IMR-90 (cell line): ENCODE measurements around the gene LYRM7. TPM values are rescaled to one million over a fixed set of nuclear protein-coding genes. Genes with fewer than 3 reads are reported as not detected.

Source experiments
- ATAC-seq: fragments of 200-7000 bp; cut with Tn5 transposase; 2 replicates; pipeline ENCODE4 v1.9.1; 2020; ENCODE audit warnings: low read depth, mild to moderate bottlenecking, moderate library complexity
- Bru-seq: library from RNA; stranded (reverse); fragments of 400-500 nt; gene quantifications from one replicate; lab custom pipeline; 2021; lab: Mats Ljungman, UMichigan
- BruChase-seq, 2 experiments: library from RNA; stranded (reverse); fragments of 400-500 nt; gene quantifications; one replicate each; lab custom pipeline; 2021; lab: Mats Ljungman, UMichigan
- BruUV-seq: library from RNA; stranded (reverse); fragments of 400-500 nt; replicated peaks from 2 replicates; lab custom pipeline; 2021; lab: Mats Ljungman, UMichigan
- CTCF ChIA-PET: fragments of 300-600 bp; formaldehyde crosslinking; extraction: SDS; loops from one replicate; lab custom pipeline; 2021; ENCODE audit warnings: antibody characterized with exemption; lab: Yijun Ruan, JAX
- POLR2A ChIA-PET: fragments of 300-600 bp; sonication (Branson Sonifier 250); formaldehyde crosslinking; loops from one replicate; lab custom pipeline; 2022; ENCODE audit warnings: antibody characterized with exemption; ENCODE audit not compliant: unreplicated experiment; lab: Charles Lee
- DNase-seq: peaks from one replicate; pipeline ENCODE4 v3.0.0; 2013
- H2AFZ ChIP-seq: replicated peaks from 2 replicates; pipeline ENCODE3; 2013; ENCODE audit warnings: low read length, mild to moderate bottlenecking; ENCODE audit not compliant: poor library complexity
- H2AK5ac ChIP-seq: 2 replicates; pipeline ENCODE4 v1.6.1; 2013; ENCODE audit warnings: low read depth, low read length, inconsistent platforms
- H2AK9ac ChIP-seq: replicated peaks from 2 replicates; pipeline ENCODE3; 2013; ENCODE audit warnings: mild to moderate bottlenecking, low read depth, low read length, moderate library complexity; ENCODE audit not compliant: poor library complexity
- H2BK120ac ChIP-seq: 2 replicates; pipeline ENCODE4 v1.6.1; 2013; ENCODE audit warnings: low read depth, low read length, inconsistent platforms
- H2BK15ac ChIP-seq: 3 replicates; pipeline ENCODE4 v1.6.1; 2013; ENCODE audit warnings: low read depth, low read length, inconsistent platforms
- H2BK20ac ChIP-seq: 2 replicates; pipeline ENCODE4 v1.6.1; 2013; ENCODE audit warnings: low read depth, mild to moderate bottlenecking, inconsistent platforms, low read length, moderate library complexity
- H2BK5ac ChIP-seq: 2 replicates; pipeline ENCODE4 v1.6.1; 2013; ENCODE audit warnings: mild to moderate bottlenecking, low read depth, low read length, inconsistent platforms; ENCODE audit not compliant: poor library complexity, severe bottlenecking
- H3K14ac ChIP-seq: replicated peaks from 2 replicates; pipeline ENCODE4 v1.6.1; 2013; ENCODE audit warnings: low read depth, low read length, inconsistent platforms
- H3K18ac ChIP-seq: 2 replicates; pipeline ENCODE4 v1.6.1; 2013; ENCODE audit warnings: low read depth, low read length, control low read depth
- H3K23ac ChIP-seq: 2 replicates; pipeline ENCODE4 v1.6.1; 2013; ENCODE audit warnings: low read depth, low read length, inconsistent platforms
- H3K27ac ChIP-seq: 2 replicates; pipeline ENCODE4 v1.5.1; 2013; ENCODE audit warnings: mild to moderate bottlenecking, control low read depth, low read length; ENCODE audit not compliant: insufficient read depth
- H3K27me3 ChIP-seq: 2 replicates; pipeline ENCODE4 v1.6.1; 2013; ENCODE audit warnings: low read length; ENCODE audit not compliant: control insufficient read depth, insufficient read depth
- H3K36me3 ChIP-seq: 2 replicates; pipeline ENCODE4 v1.6.1; 2013; ENCODE audit warnings: low read length, mixed read lengths; ENCODE audit not compliant: control insufficient read depth, insufficient read depth
- H3K4ac ChIP-seq: 2 replicates; pipeline ENCODE4 v1.6.1; 2013; ENCODE audit warnings: low read depth, low read length, inconsistent platforms
- H3K4me1 ChIP-seq: 2 replicates; pipeline ENCODE4 v1.6.1; 2013; ENCODE audit warnings: low read length, mixed read lengths; ENCODE audit not compliant: control insufficient read depth, insufficient read depth
- H3K4me2 ChIP-seq: 2 replicates; pipeline ENCODE4 v1.6.1; 2013; ENCODE audit warnings: low read depth, mild to moderate bottlenecking, control low read depth, low read length, moderate library complexity
- H3K4me3 ChIP-seq: 2 replicates; pipeline ENCODE4 v1.5.1; 2013; ENCODE audit warnings: low read depth, mild to moderate bottlenecking, control low read depth, low read length, moderate library complexity; ENCODE audit not compliant: insufficient read depth
- H3K56ac ChIP-seq: 2 replicates; pipeline ENCODE4 v1.6.1; 2013; ENCODE audit warnings: low read length, inconsistent platforms; ENCODE audit not compliant: insufficient read depth; ENCODE audit errors: extremely low read depth
- H3K79me1 ChIP-seq, 2 experiments: 2 replicates each; pipeline ENCODE4 v1.6.1; 2013; ENCODE audit warnings: low read length in 2 of 2, inconsistent platforms in 1 of 2, low read depth in 1 of 2
- H3K9ac ChIP-seq: 2 replicates; pipeline ENCODE4 v1.6.1; 2013; ENCODE audit warnings: low read depth, low read length, control low read depth
- H3K9me1 ChIP-seq: 2 replicates; pipeline ENCODE4 v1.6.1; 2013; ENCODE audit warnings: low read length, inconsistent platforms; ENCODE audit not compliant: insufficient read depth
- H3K9me3 ChIP-seq: 2 replicates; pipeline ENCODE4 v1.6.1; 2013; ENCODE audit warnings: low read length; ENCODE audit not compliant: control insufficient read depth, insufficient read depth
- H4K20me1 ChIP-seq: 2 replicates; pipeline ENCODE4 v1.6.1; 2013; ENCODE audit warnings: low read length, inconsistent platforms; ENCODE audit not compliant: insufficient read depth
- H4K5ac ChIP-seq: 2 replicates; pipeline ENCODE4 v1.6.1; 2013; ENCODE audit warnings: mild to moderate bottlenecking, low read depth, low read length, control low read depth
- H4K8ac ChIP-seq, 2 experiments: 2 replicates each; pipeline ENCODE4 v1.6.1; 2013; ENCODE audit warnings: low read depth in 2 of 2, low read length in 2 of 2, control low read depth in 1 of 2, inconsistent platforms in 1 of 2
- H4K91ac ChIP-seq: 2 replicates; pipeline ENCODE4 v1.6.1; 2013; ENCODE audit warnings: low read depth, low read length, inconsistent platforms; ENCODE audit not compliant: insufficient read depth
- BHLHE40 ChIP-seq: fragments of 150-350 bp; IDR thresholded peaks from 2 replicates; pipeline ENCODE4 v1.6.1; 2016; ENCODE audit warnings: mild to moderate bottlenecking, low read depth, low read length
- CEBPB ChIP-seq: IDR thresholded peaks from 2 replicates; pipeline ENCODE4 v1.6.1; 2012; ENCODE audit warnings: low read depth, low read length, improper control_type of control experiment
- CHD1 ChIP-seq: IDR thresholded peaks from 2 replicates; pipeline ENCODE4 v1.6.1; 2012; ENCODE audit warnings: low read depth, low read length, improper control_type of control experiment
- FOS ChIP-seq: fragments of 150-350 bp; IDR thresholded peaks from 2 replicates; pipeline ENCODE4 v1.6.1; 2016; ENCODE audit warnings: low read depth, low read length
- MAFK ChIP-seq: IDR thresholded peaks from 2 replicates; pipeline ENCODE4 v1.6.1; 2012; ENCODE audit warnings: low read depth, low read length, improper control_type of control experiment
- MAZ ChIP-seq: IDR thresholded peaks from 2 replicates; pipeline ENCODE4 v1.6.1; 2012; ENCODE audit warnings: low read depth, mild to moderate bottlenecking, low read length, improper control_type of control experiment, moderate library complexity, borderline replicate concordance
- MXI1 ChIP-seq: IDR thresholded peaks from 2 replicates; pipeline ENCODE4 v1.6.1; 2012; ENCODE audit warnings: low read depth, mild to moderate bottlenecking, low read length, moderate library complexity, borderline replicate concordance
- NFE2L2 ChIP-seq: fragments of 150-350 bp; IDR thresholded peaks from 2 replicates; pipeline ENCODE4 v1.6.1; 2016; ENCODE audit warnings: low read depth, mild to moderate bottlenecking, low read length
- POLR2A ChIP-seq: IDR thresholded peaks from 2 replicates; pipeline ENCODE4 v1.6.1; 2012; ENCODE audit warnings: mild to moderate bottlenecking, low read depth, low read length
- RAD21 ChIP-seq: IDR thresholded peaks from 2 replicates; pipeline ENCODE4 v1.6.1; 2012; ENCODE audit warnings: low read length, improper control_type of control experiment
- RCOR1 ChIP-seq: IDR thresholded peaks from 2 replicates; pipeline ENCODE4 v1.6.1; 2012; ENCODE audit warnings: mild to moderate bottlenecking, low read length, improper control_type of control experiment; ENCODE audit not compliant: insufficient replicate concordance
- RFX5 ChIP-seq: IDR thresholded peaks from 2 replicates; pipeline ENCODE4 v1.8.0; 2012; ENCODE audit warnings: low read depth, mild to moderate bottlenecking, low read length, moderate library complexity
- WGBS, 2 experiments: methylation state at CpG; one replicate each; pipeline versions ENCODE4 v1.1.5 to v1.1.7; 2013; ENCODE audit warnings: missing lambda C conversion rate in 2 of 2; ENCODE audit not compliant: insufficient read length in 1 of 2; ENCODE audit errors: extremely low coverage in 2 of 2; 5-methylcytosine and 5-hydroxymethylcytosine counted together
- dilution Hi-C: fragments of 300-500 bp; cut with HindIII; formaldehyde crosslinking; loops from one replicate; pipeline ENCODE4 v1.14.3; 2018; ENCODE audit warnings: low sequenced_read_pairs; ENCODE audit not compliant: unreplicated experiment
- in situ Hi-C: fragments of 300-500 bp; cut with MboI; formaldehyde crosslinking; loops from 3 replicates; pipeline ENCODE4 v1.14.3; 2019; ENCODE audit warnings: low sequenced_read_pairs, inconsistent platforms, mixed read lengths
- intact Hi-C: fragments of 100-400 bp; cut with micrococcal nuclease; formaldehyde crosslinking; loops from 2 replicates; pipeline ENCODE4 v1.10.0; 2022
- long read RNA-seq: library from polyadenylated mRNA; unstranded; transcript quantifications from one replicate; pipeline ENCODE4 v2.0.0, GENCODE V29; 2021; ENCODE audit not compliant: unreplicated experiment
- polyA plus RNA-seq, 3 experiments: library from polyadenylated mRNA; depleted of rRNA; stranded (reverse); fragments of >200 nt; gene quantifications; 2 replicates each; pipeline ENCODE4 v1.2.3, GENCODE V29; 2012; ENCODE audit warnings: low replicate concordance in 1 of 3
- total RNA-seq: library from RNA; depleted of rRNA; stranded (reverse); fragments of >200 nt; gene quantifications from 2 replicates; pipeline ENCODE4 v1.2.3, GENCODE V29; 2012; rRNA removed
- TF ChIP-seq, protein P1 (sequence below): fragments of 150-350 bp; IDR thresholded peaks from 2 replicates; pipeline ENCODE4 v1.6.1; 2017; ENCODE audit warnings: mild to moderate bottlenecking, antibody characterized with exemption, low read length, low read depth
- TF ChIP-seq, protein P2 (sequence below): fragments of 150-350 bp; IDR thresholded peaks from 2 replicates; pipeline ENCODE4 v1.6.1; 2016; ENCODE audit warnings: low read depth, mild to moderate bottlenecking, low read length, moderate library complexity, borderline replicate concordance

The LYRM7 gene
- total RNA-seq (3.4 and 6.4 TPM in 2 replicates), polyA plus RNA-seq (2012; rRNA removed) (1.6 and 2.5 TPM in 2 replicates), Bru-seq, nascent RNA (percentile 51 among the genes with signal in this experiment), BruChase-seq, experiment 1, labeled RNA remaining after a 6-hour chase (percentile 66 among the genes with signal in this experiment), BruChase-seq, experiment 2, labeled RNA remaining after a 2-hour chase (percentile 57 among the genes with signal in this experiment)
- polyA plus RNA-seq (2012; cell fraction: cytosol; rRNA removed) = 0.37 and 0.81 TPM in 2 replicates
- 2.6 and 3.6 TPM in 2 replicates for polyA plus RNA-seq (2012; cell fraction: nucleus; rRNA removed; ENCODE audit: low replicate concordance)
- long read RNA-seq, full-length matches to known transcripts = 8 of 13 reads
- long read RNA-seq, partial matches to known transcripts = 3 of 13 reads
- long read RNA-seq, other reads (novel, unspliced or antisense) = 2 of 13 reads

DNA sequence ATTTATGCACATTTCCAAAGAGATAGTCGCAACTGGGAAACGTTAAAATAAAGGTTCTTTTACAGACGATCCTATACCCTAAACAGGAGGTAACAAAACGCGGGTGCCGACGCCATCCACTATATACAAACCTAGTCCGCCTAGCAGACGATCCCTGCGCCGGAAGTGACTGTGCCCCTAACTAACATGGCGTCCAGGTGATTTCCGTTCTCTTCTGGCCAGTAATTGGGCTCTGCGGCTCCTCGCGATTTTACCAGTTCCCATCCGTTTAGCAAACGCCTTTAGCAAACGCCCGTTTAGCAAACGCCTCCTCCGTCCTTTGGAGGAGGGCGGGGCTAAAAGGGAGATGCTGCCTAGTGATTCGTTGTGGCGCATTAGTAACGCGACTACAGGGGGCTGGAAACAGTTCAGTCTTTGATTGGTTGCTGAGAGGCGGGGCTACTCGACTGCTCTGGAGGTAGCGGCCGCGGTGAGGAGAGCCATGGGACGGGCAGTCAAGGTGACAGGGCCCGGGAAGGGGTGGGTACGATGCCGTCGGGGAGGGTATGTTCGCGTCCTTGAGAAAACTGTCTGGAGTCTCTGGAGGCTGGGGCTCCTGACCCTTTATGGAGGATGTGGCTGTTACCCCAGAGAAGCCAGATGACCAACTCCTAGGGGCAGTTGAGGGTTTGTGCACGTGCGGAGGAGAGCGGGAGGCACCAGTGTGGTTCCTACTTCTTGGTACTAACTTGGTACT lies at the start of gene LYRM7:
TSS of gene LYRM7 (plus strand) at position 405 of the 736 bp plus-strand sequence. CDS start at position 482, 77 bp downstream.
- H3K9ac ChIP-seq = peak within 1 kb of the TSS; percentile 82
- peak; percentile 45; the same call in 1 of the 2 replicates for TF ChIP-seq CEBPB
- TF ChIP-seq MXI1 = peak; percentile 88
- TF ChIP-seq FOS = no peak
- peak; percentile 44; the same call in 1 of the 2 replicates for TF ChIP-seq RFX5
- peak; percentile 37; the same call in 1 of the 2 replicates for TF ChIP-seq POLR2A
- TF ChIP-seq CHD1 = no peak
- TF ChIP-seq NFE2L2 = no peak
- no peak for TF ChIP-seq MAFK
- TF ChIP-seq, protein P1, sequence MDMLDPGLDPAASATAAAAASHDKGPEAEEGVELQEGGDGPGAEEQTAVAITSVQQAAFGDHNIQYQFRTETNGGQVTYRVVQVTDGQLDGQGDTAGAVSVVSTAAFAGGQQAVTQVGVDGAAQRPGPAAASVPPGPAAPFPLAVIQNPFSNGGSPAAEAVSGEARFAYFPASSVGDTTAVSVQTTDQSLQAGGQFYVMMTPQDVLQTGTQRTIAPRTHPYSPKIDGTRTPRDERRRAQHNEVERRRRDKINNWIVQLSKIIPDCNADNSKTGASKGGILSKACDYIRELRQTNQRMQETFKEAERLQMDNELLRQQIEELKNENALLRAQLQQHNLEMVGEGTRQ = no peak; the same call in 1 of the 2 replicates
- peak; percentile 93 for TF ChIP-seq BHLHE40
- TF ChIP-seq MAZ = peak; percentile 72; the same call in 1 of the 2 replicates
- TF ChIP-seq, protein P2, sequence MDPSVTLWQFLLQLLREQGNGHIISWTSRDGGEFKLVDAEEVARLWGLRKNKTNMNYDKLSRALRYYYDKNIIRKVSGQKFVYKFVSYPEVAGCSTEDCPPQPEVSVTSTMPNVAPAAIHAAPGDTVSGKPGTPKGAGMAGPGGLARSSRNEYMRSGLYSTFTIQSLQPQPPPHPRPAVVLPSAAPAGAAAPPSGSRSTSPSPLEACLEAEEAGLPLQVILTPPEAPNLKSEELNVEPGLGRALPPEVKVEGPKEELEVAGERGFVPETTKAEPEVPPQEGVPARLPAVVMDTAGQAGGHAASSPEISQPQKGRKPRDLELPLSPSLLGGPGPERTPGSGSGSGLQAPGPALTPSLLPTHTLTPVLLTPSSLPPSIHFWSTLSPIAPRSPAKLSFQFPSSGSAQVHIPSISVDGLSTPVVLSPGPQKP = no peak
- TF ChIP-seq RAD21 = 0 out of 2 replicates have a peak, but pooled peaks have one; percentile 5
- TF ChIP-seq RCOR1 = no peak

More for the DNA sequence above, at the start of gene LYRM7:
- peak within 1 kb of the TSS; percentile 30; the same call in 1 of the 2 replicates for H2BK120ac ChIP-seq
- peak within 1 kb of the TSS; percentile 55 for H4K5ac ChIP-seq
- no peaks in the 10 kb centered on the region for H3K27me3 ChIP-seq
- no TSS peak for BruUV-seq
- H3K79me1 ChIP-seq = peaks cover 6 to 12% of the 10 kb centered on the region in 2 experiments
- peak within 1 kb of the TSS; percentile 53 for H2AK9ac ChIP-seq
- H3K27ac ChIP-seq = peak within 1 kb of the TSS; percentile 7
- H4K91ac ChIP-seq = peak within 1 kb of the TSS; percentile 67
- 0% methylated on average over 10 of the region's 42 CpGs; no CpG with 5 or more reads in 1 of the 2 experiments for WGBS, 2 experiments
- H2AK5ac ChIP-seq = no peak within 1 kb of the TSS; the same call in 1 of the 2 replicates
- peak within 1 kb of the TSS; percentile 77 for H3K23ac ChIP-seq
- intact Hi-C loops (no loop called here), dilution Hi-C loops (no loop called here), in situ Hi-C loops (no loop called here)
- ChIA-PET POLR2A (no interaction called here), CTCF (no interaction called here)
- peak within 1 kb of the TSS; percentile 56 for H3K4me3 ChIP-seq
- DNase-seq (peak; percentile 99), ATAC-seq (peak; percentile 100)
- H3K9me3 ChIP-seq = no peaks in the 10 kb centered on the region
- peak within 1 kb of the TSS; percentile 92 for H2AFZ ChIP-seq
- no peaks in the 10 kb centered on the region for H4K20me1 ChIP-seq
- H2BK20ac ChIP-seq = no peak within 1 kb of the TSS
- H3K36me3 ChIP-seq = no peaks in the 10 kb centered on the region
- H3K9me1 ChIP-seq = peaks cover 2% of the 10 kb centered on the region; the same call in 1 of the 2 replicates
- peak within 1 kb of the TSS; percentile 82 for H3K4me2 ChIP-seq
- 0 out of 2 replicates have a peak, but pooled peaks cover 2% of the 10 kb centered on the region for H3K4me1 ChIP-seq
- H3K4ac ChIP-seq = peak within 1 kb of the TSS; percentile 69
- H4K8ac ChIP-seq = peak within 1 kb of the TSS; percentile 86 to 98
- peak within 1 kb of the TSS; percentile 91 for H3K14ac ChIP-seq
- no peak within 1 kb of the TSS for H2BK15ac ChIP-seq
- H2BK5ac ChIP-seq = peak within 1 kb of the TSS; percentile 70
- H3K56ac ChIP-seq = peak within 1 kb of the TSS; percentile 78
- H3K18ac ChIP-seq = no peak within 1 kb of the TSS; the same call in 1 of the 2 replicates
